ENCODE data around the gene AP2A2. TPM values are rescaled to one million over a fixed set of nuclear protein-coding genes. Genes with fewer than 3 reads are reported as not detected.

The AP2A2 gene
- total RNA-seq, 1 donor from 2014 or later, result 92.0 TPM

GRCh38 chr11:986270-986951 is 60.7 kb downstream of the AP2A2 start:
- H3K36me3 ChIP-seq, result peaks cover 82% of the 10 kb centered on the region
- ATAC-seq (peak; percentile 90), DNase-seq (peak; percentile 90)
- no peaks in the 10 kb centered on the region for H3K9me3 ChIP-seq
- peaks cover 6% of the 10 kb centered on the region for H3K4me1 ChIP-seq
- no peaks in the 10 kb centered on the region for H3K27me3 ChIP-seq
- intact Hi-C loops (cut with DNase I), result no loop called here
- no peak overlapping the region for H3K4me3 ChIP-seq
- no peak overlapping the region for H3K27ac ChIP-seq
- TF ChIP-seq, protein P1, sequence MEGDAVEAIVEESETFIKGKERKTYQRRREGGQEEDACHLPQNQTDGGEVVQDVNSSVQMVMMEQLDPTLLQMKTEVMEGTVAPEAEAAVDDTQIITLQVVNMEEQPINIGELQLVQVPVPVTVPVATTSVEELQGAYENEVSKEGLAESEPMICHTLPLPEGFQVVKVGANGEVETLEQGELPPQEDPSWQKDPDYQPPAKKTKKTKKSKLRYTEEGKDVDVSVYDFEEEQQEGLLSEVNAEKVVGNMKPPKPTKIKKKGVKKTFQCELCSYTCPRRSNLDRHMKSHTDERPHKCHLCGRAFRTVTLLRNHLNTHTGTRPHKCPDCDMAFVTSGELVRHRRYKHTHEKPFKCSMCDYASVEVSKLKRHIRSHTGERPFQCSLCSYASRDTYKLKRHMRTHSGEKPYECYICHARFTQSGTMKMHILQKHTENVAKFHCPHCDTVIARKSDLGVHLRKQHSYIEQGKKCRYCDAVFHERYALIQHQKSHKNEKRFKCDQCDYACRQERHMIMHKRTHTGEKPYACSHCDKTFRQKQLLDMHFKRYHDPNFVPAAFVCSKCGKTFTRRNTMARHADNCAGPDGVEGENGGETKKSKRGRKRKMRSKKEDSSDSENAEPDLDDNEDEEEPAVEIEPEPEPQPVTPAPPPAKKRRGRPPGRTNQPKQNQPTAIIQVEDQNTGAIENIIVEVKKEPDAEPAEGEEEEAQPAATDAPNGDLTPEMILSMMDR (IDR thresholded peaks at IDR 0.05), result no peak

DNA sequence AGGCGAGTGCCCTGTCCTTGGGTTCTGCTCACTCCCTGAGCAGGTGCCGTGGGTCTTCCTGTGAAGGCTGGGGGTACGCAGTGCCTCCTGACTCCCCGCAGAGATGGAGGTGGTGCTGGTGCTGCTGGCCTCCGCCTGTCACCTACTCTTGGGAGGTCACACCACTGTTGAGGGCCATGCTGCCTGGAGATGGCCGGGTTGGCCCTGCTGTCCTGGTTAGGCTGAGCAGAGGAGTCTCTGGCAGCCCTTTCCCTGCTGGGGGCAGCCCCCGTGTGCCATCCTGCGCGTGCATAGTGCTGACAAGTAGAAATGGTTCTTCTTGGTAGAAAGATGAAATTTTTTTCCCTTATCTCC is 61.3 kb downstream of the AP2A2 start:
- H3K9me3 ChIP-seq, result no peaks in the 10 kb centered on the region
- peaks cover 6% of the 10 kb centered on the region for H3K4me1 ChIP-seq
- intact Hi-C loops (cut with DNase I), result no loop called here
- H3K4me3 ChIP-seq, result no peak overlapping the region
- TF ChIP-seq, protein P1 (IDR thresholded peaks at IDR 0.05), result no peak
- H3K27me3 ChIP-seq, result no peaks in the 10 kb centered on the region
- peaks cover 79% of the 10 kb centered on the region for H3K36me3 ChIP-seq
- DNase-seq (no peak), ATAC-seq (no peak)
- no peak overlapping the region for H3K27ac ChIP-seq

- Histone ChIP-seq H3K4me1 (peaks cover 6% of the 10 kb centered on the region), H3K36me3 (peaks cover 79% of the 10 kb centered on the region), H3K27me3 (no peaks in the 10 kb centered on the region), H3K4me3 (no peak overlapping the region), H3K27ac (no peak overlapping the region), H3K9me3 (no peaks in the 10 kb centered on the region)
- ATAC-seq (no peak), DNase-seq (no peak)
- TF ChIP-seq, protein P1 (IDR thresholded peaks at IDR 0.05), result no peak
- intact Hi-C loops (cut with DNase I), result no loop called here
Observed at GRCh38 chr11:987671-988070, 62.0 kb downstream of the AP2A2 start.

- Histone ChIP-seq H3K27me3 (no peaks in the 10 kb centered on the region), H3K36me3 (peaks cover 75% of the 10 kb centered on the region), H3K9me3 (no peaks in the 10 kb centered on the region), H3K27ac (no peak overlapping the region), H3K4me1 (peaks cover 6% of the 10 kb centered on the region), H3K4me3 (no peak overlapping the region)
- intact Hi-C loops (cut with DNase I), result no loop called here
- DNase-seq (no peak), ATAC-seq (no peak)
- TF ChIP-seq, protein P1 (IDR thresholded peaks at IDR 0.05), result no peak
Observed at GRCh38 chr11:990101-990500, 64.4 kb downstream of the AP2A2 start.

GRCh38 chr11:991034-991433 is 65.4 kb downstream of the AP2A2 start:
- Histone ChIP-seq H3K9me3 (no peaks in the 10 kb centered on the region), H3K4me1 (peaks cover 4% of the 10 kb centered on the region), H3K27ac (no peak overlapping the region), H3K36me3 (peaks cover 67% of the 10 kb centered on the region), H3K4me3 (no peak overlapping the region), H3K27me3 (no peaks in the 10 kb centered on the region)
- ATAC-seq (no peak), DNase-seq (no peak)
- intact Hi-C loops (cut with DNase I), result no loop called here
- TF ChIP-seq, protein P1 (IDR thresholded peaks at IDR 0.05), result no peak
